Activated naive CD8-positive, alpha-beta T cell treated with anti-CD3 and anti-CD28 coated beads, Interleukin-2, amount 10 ng/mL, durations not matched to agents 7 days and 5 days (primary cell): ENCODE data around the gene PPP1R3G. TPM values are rescaled to one million over a fixed set of nuclear protein-coding genes. Genes with fewer than 3 reads are reported as not detected.
"Not testable (repeated sequence)": the region's sequence is repeated elsewhere in the genome, so short reads cannot be mapped to it uniquely, and the experiment has no call there.

Source experiments
- ATAC-seq: fragments of 150-1000 bp; cut with Tn5 transposase; one replicate; pipeline ENCODE4 v1.10.0; 2021; ENCODE audit warnings: low read depth, moderate library complexity
- POLR2A ChIA-PET: fragments of 350-600 bp; sonication (Branson Sonifier 250); formaldehyde crosslinking; loops from one replicate; lab custom pipeline; 2021; ENCODE audit warnings: antibody characterized with exemption; lab: Charles Lee
- DNase-seq: peaks from one replicate; pipeline ENCODE4 v3.0.0; 2021
- H3K27ac Mint-ChIP-seq: one replicate; pipeline ENCODE4 v1.8.0; 2022; ENCODE audit warnings: mild to moderate bottlenecking, mixed read lengths
- H3K27me3 Mint-ChIP-seq: one replicate; pipeline ENCODE4 v1.8.0; 2022; ENCODE audit warnings: mild to moderate bottlenecking, moderate library complexity, mixed read lengths
- H3K36me3 Mint-ChIP-seq: one replicate; pipeline ENCODE4 v1.8.0; 2021; ENCODE audit warnings: mild to moderate bottlenecking, mixed read lengths
- H3K4me1 Mint-ChIP-seq: one replicate; pipeline ENCODE4 v1.8.0; 2021; ENCODE audit warnings: mixed read lengths
- H3K4me3 Mint-ChIP-seq: one replicate; pipeline ENCODE4 v1.8.0; 2022; ENCODE audit warnings: mild to moderate bottlenecking, moderate library complexity, mixed read lengths
- H3K9me3 Mint-ChIP-seq: one replicate; pipeline ENCODE4 v1.8.0; 2021; ENCODE audit warnings: mixed read lengths
- total RNA-seq, 2 experiments: library from RNA; stranded (reverse); gene quantifications; one replicate each; pipeline ENCODE4 v1.2.3, GENCODE V29; 2021

The PPP1R3G gene
- total RNA-seq, 2 experiments from 2014 or later = 0.11 to 0.17 TPM

GRCh38 chr6:5059036-5059896 is 25.9 kb upstream of the PPP1R3G start:
- H3K27me3 Mint-ChIP-seq = peaks cover 5% of the 10 kb centered on the region
- H3K9me3 Mint-ChIP-seq = no peaks in the 10 kb centered on the region
- ATAC-seq = no peak
- DNase-seq = no peak
- no peak overlapping the region for H3K4me3 Mint-ChIP-seq
- no peaks in the 10 kb centered on the region for H3K36me3 Mint-ChIP-seq
- no peak overlapping the region for H3K27ac Mint-ChIP-seq
- POLR2A ChIA-PET = no interaction called here
- no peaks in the 10 kb centered on the region for H3K4me1 Mint-ChIP-seq

GRCh38 chr6:5060439-5060838 is 24.7 kb upstream of the PPP1R3G start:
- DNase-seq, POLR2A ChIA-PET, ATAC-seq: not testable (repeated sequence)

GRCh38 chr6:5061152-5061551 is 24.0 kb upstream of the PPP1R3G start:
- Mint-ChIP-seq H3K36me3 (no peaks in the 10 kb centered on the region), H3K4me3 (no peak overlapping the region), H3K27ac (no peak overlapping the region), H3K27me3 (peaks cover 7% of the 10 kb centered on the region), H3K9me3 (no peaks in the 10 kb centered on the region), H3K4me1 (no peaks in the 10 kb centered on the region)
- ATAC-seq (no peak), DNase-seq (no peak)
- POLR2A ChIA-PET = no interaction called here

More at GRCh38 chr6:5060439-5060838, 24.7 kb upstream of the PPP1R3G start:
- not testable (repeated sequence) for H3K27me3 Mint-ChIP-seq, H3K4me3 Mint-ChIP-seq, H3K36me3 Mint-ChIP-seq, H3K27ac Mint-ChIP-seq, H3K4me1 Mint-ChIP-seq, H3K9me3 Mint-ChIP-seq

- Mint-ChIP-seq H3K4me3 (no peak overlapping the region), H3K27me3 (peaks cover 5% of the 10 kb centered on the region), H3K36me3 (no peaks in the 10 kb centered on the region), H3K9me3 (no peaks in the 10 kb centered on the region), H3K4me1 (no peaks in the 10 kb centered on the region), H3K27ac (no peak overlapping the region)
- ATAC-seq = no peak
- no peak for DNase-seq
- POLR2A ChIA-PET = no interaction called here
These were observed 21.5 kb upstream of the PPP1R3G start for GRCh38 chr6:5063617-5064016.

GRCh38 chr6:5066456-5067093 is 18.6 kb upstream of the PPP1R3G start:
- POLR2A ChIA-PET = no interaction called here
- Mint-ChIP-seq H3K27me3 (peaks cover 5% of the 10 kb centered on the region), H3K4me3 (no peak overlapping the region), H3K36me3 (no peaks in the 10 kb centered on the region), H3K9me3 (no peaks in the 10 kb centered on the region), H3K4me1 (no peaks in the 10 kb centered on the region), H3K27ac (no peak overlapping the region)
- ATAC-seq (no peak), DNase-seq (no peak)

- DNase-seq (no peak), ATAC-seq (no peak)
- Mint-ChIP-seq H3K9me3 (no peaks in the 10 kb centered on the region), H3K27ac (no peak overlapping the region), H3K4me1 (no peaks in the 10 kb centered on the region), H3K27me3 (peaks cover 5% of the 10 kb centered on the region), H3K36me3 (no peaks in the 10 kb centered on the region), H3K4me3 (no peak overlapping the region)
- POLR2A ChIA-PET = no interaction called here
These were observed 17.8 kb upstream of the PPP1R3G start for GRCh38 chr6:5067305-5067704.

GRCh38 chr6:5068153-5068751 is 16.9 kb upstream of the PPP1R3G start:
- Mint-ChIP-seq H3K9me3 (no peaks in the 10 kb centered on the region), H3K4me3 (no peak overlapping the region), H3K27me3 (peaks cover 7% of the 10 kb centered on the region), H3K4me1 (peaks cover 2% of the 10 kb centered on the region), H3K27ac (no peak overlapping the region), H3K36me3 (no peaks in the 10 kb centered on the region)
- ATAC-seq = no peak
- POLR2A ChIA-PET = no interaction called here
- DNase-seq = no peak

GRCh38 chr6:5071216-5071615 is 13.9 kb upstream of the PPP1R3G start:
- H3K27ac Mint-ChIP-seq = no peak overlapping the region
- no peak overlapping the region for H3K4me3 Mint-ChIP-seq
- peaks cover 4% of the 10 kb centered on the region for H3K9me3 Mint-ChIP-seq
- H3K27me3 Mint-ChIP-seq = peaks cover 2% of the 10 kb centered on the region
- no peaks in the 10 kb centered on the region for H3K36me3 Mint-ChIP-seq
- POLR2A ChIA-PET = no interaction called here
- ATAC-seq (no peak), DNase-seq (no peak)
- peaks cover 2% of the 10 kb centered on the region for H3K4me1 Mint-ChIP-seq

- Mint-ChIP-seq H3K27me3 (peaks cover 2% of the 10 kb centered on the region), H3K36me3 (no peaks in the 10 kb centered on the region), H3K27ac (no peak overlapping the region), H3K9me3 (peaks cover 4% of the 10 kb centered on the region), H3K4me1 (peaks cover 2% of the 10 kb centered on the region), H3K4me3 (no peak overlapping the region)
- POLR2A ChIA-PET = no interaction called here
- DNase-seq (no peak), ATAC-seq (no peak)
These were observed 12.7 kb upstream of the PPP1R3G start for GRCh38 chr6:5072440-5072839.

GRCh38 chr6:5073992-5074391 is 11.1 kb upstream of the PPP1R3G start:
- ATAC-seq (no peak), DNase-seq (no peak)
- Mint-ChIP-seq H3K27me3 (peaks cover 2% of the 10 kb centered on the region), H3K9me3 (peaks cover 4% of the 10 kb centered on the region), H3K27ac (no peak overlapping the region), H3K4me1 (peaks cover 2% of the 10 kb centered on the region), H3K4me3 (no peak overlapping the region), H3K36me3 (no peaks in the 10 kb centered on the region)
- POLR2A ChIA-PET = no interaction called here

GRCh38 chr6:5076931-5077330 is 8.2 kb upstream of the PPP1R3G start:
- Mint-ChIP-seq H3K4me1 (peaks cover 2% of the 10 kb centered on the region), H3K4me3 (no peak overlapping the region), H3K9me3 (peaks cover 4% of the 10 kb centered on the region), H3K27me3 (peaks cover 14% of the 10 kb centered on the region), H3K27ac (no peak overlapping the region), H3K36me3 (no peaks in the 10 kb centered on the region)
- DNase-seq = no peak
- POLR2A ChIA-PET = no interaction called here
- no peak for ATAC-seq

- Mint-ChIP-seq H3K9me3 (peaks cover 4% of the 10 kb centered on the region), H3K36me3 (no peaks in the 10 kb centered on the region), H3K4me3 (no peak overlapping the region), H3K27me3 (peaks cover 23% of the 10 kb centered on the region), H3K27ac (no peak overlapping the region), H3K4me1 (no peaks in the 10 kb centered on the region)
- ATAC-seq = no peak
- POLR2A ChIA-PET = no interaction called here
- DNase-seq = no peak
These were observed 6.9 kb upstream of the PPP1R3G start for GRCh38 chr6:5078121-5078669.

- Mint-ChIP-seq H3K4me3 (no peak overlapping the region), H3K27ac (no peak overlapping the region), H3K36me3 (no peaks in the 10 kb centered on the region), H3K4me1 (peaks cover under 1% of the 10 kb centered on the region), H3K27me3 (peaks cover 32% of the 10 kb centered on the region), H3K9me3 (peaks cover 4% of the 10 kb centered on the region)
- no peak for ATAC-seq
- DNase-seq = no peak
- POLR2A ChIA-PET = no interaction called here
These were observed 5.4 kb upstream of the PPP1R3G start for GRCh38 chr6:5079692-5080091.
